Measurements from ENCODE around the gene SUN3. TPM values are rescaled to one million over a fixed set of nuclear protein-coding genes. Genes with fewer than 3 reads are reported as not detected.

Gene SUN3
- total and polyA plus RNA-seq, 2 of the 8 experiments (the other 6 are each of a cell fraction or from before 2014, with no cell fraction given) = not detected

GRCh38 chr7:47953822-47954221, 75.1 kb downstream of the SUN3 start (continued):
- no peak for TF ChIP-seq SIRT6 (IDR thresholded peaks at IDR 0.05; ENCODE audit: low read length)
- TF ChIP-seq KDM5A (IDR thresholded peaks at IDR 0.05; ENCODE audit: low read length) = no peak
- TF ChIP-seq TAF7 (optimal IDR thresholded peaks at IDR 0.05; ENCODE audit: borderline replicate concordance, low read depth, low read length) = no peak
- TF ChIP-seq CTCF (IDR thresholded peaks at IDR 0.05; ENCODE audit: control extremely low read depth in 1 of 3, insufficient read depth in 1 of 3, low read depth in 1 of 3, low read length in 3 of 3) = no peak
- no peak for TF ChIP-seq SP2 (IDR thresholded peaks at IDR 0.05; ENCODE audit: low read length)

Data from H1 (cell line).